ENCODE measurements around the gene BACH2. TPM values are rescaled to one million over a fixed set of nuclear protein-coding genes. Genes with fewer than 3 reads are reported as not detected.

Gene BACH2
- polyA plus RNA-seq, 1 of the 3 experiments (the other 2 are of a cell fraction) = 0.46 TPM

- no peak overlapping the region for H3K27ac ChIP-seq (ENCODE audit: low read depth in 2 of 2, low read length in 1 of 2)
- WGBS (ENCODE audit: low lambda C conversion rate) = 50% methylated on average over 1 of the region's 1 CpG
- no peak overlapping the region for H3K9ac ChIP-seq
- H3F3A ChIP-seq (replicated peaks; ENCODE audit: insufficient read depth) = no peaks in the 10 kb centered on the region
- no peaks in the 10 kb centered on the region for H3K36me3 ChIP-seq (replicated peaks in 1 of 2; ENCODE audit: control insufficient read depth in 1 of 2, insufficient read depth in 2 of 2, low read length in 1 of 2)
- H3K9me2 ChIP-seq = no peaks in the 10 kb centered on the region
- ChIA-PET CTCF (interaction anchor here (0.7 to 6.3 kb wide), 6 partner anchors 12 to 533 kb away, joined by 3 to 169 read pairs (median 3); no protein-coding TSS in a partner anchor), POLR2A (no interaction called here)
- H3K4me2 ChIP-seq = no peak overlapping the region
- H4K20me1 ChIP-seq (ENCODE audit: insufficient read depth) = no peaks in the 10 kb centered on the region
- H3K4me3 ChIP-seq (ENCODE audit: low read depth in 2 of 2, low read length in 1 of 2) = no peak overlapping the region
- no peak for DNase-seq
- peaks cover 0 to 8% of the 10 kb centered on the region in 2 experiments; a peak in 1 of 4 replicates for H3K4me1 ChIP-seq (ENCODE audit: control insufficient read depth in 1 of 2, insufficient read depth in 2 of 2, low read depth in 1 of 2, low read length in 1 of 2)
- H3K27me3 ChIP-seq (ENCODE audit: insufficient read depth) = no peaks in the 10 kb centered on the region
- TF ChIP-seq MAX (IDR thresholded peaks at IDR 0.05; ENCODE audit: low read depth) (no peak), NFIC (IDR thresholded peaks at IDR 0.05; ENCODE audit: borderline replicate concordance) (no peak), RAD21 (IDR thresholded peaks at IDR 0.05; ENCODE audit: low read length) (peak; percentile 39; the same call in 1 of the 2 replicates), YY1 (IDR thresholded peaks at IDR 0.05; ENCODE audit: low read depth) (no peak), TEAD4 (IDR thresholded peaks at IDR 0.05; ENCODE audit: borderline replicate concordance, insufficient read depth) (no peak), CTCF (IDR thresholded peaks at IDR 0.05) (peak; percentile 59), PBX3 (IDR thresholded peaks at IDR 0.05) (no peak), TAF1 (IDR thresholded peaks at IDR 0.05; ENCODE audit: borderline replicate concordance, low read depth, low read length) (no peak), RCOR1 (IDR thresholded peaks at IDR 0.05; ENCODE audit: low read length) (no peak), FOSL2 (IDR thresholded peaks at IDR 0.05; ENCODE audit: borderline replicate concordance, low read depth) (no peak), CHD2 (IDR thresholded peaks at IDR 0.05; ENCODE audit: low read length, partially characterized antibody) (no peak), GATA2 (CRISPR knock-in tag; IDR thresholded peaks at IDR 0.05) (no peak)
- no peak overlapping the region for H2AFZ ChIP-seq (ENCODE audit: low read depth)
- no peaks in the 10 kb centered on the region for H3K79me2 ChIP-seq (ENCODE audit: insufficient read depth)
- H3K9me3 ChIP-seq = no peaks in the 10 kb centered on the region
Measured at GRCh38 chr6:89944826-89945407, 351.7 kb downstream of the BACH2 start.

- H3K27ac ChIP-seq (ENCODE audit: low read depth in 2 of 2, low read length in 1 of 2) = no peak overlapping the region
Measured at GRCh38 chr6:89944181-89944755, 352.4 kb downstream of the BACH2 start.

More at GRCh38 chr6:89944181-89944755, 352.4 kb downstream of the BACH2 start:
- H3K79me2 ChIP-seq (ENCODE audit: insufficient read depth) = no peaks in the 10 kb centered on the region
- no peaks in the 10 kb centered on the region for H4K20me1 ChIP-seq (ENCODE audit: insufficient read depth)
- POLR2A ChIA-PET = no interaction called here
- no peaks in the 10 kb centered on the region for H3K9me2 ChIP-seq
- no peaks in the 10 kb centered on the region for H3K27me3 ChIP-seq (ENCODE audit: insufficient read depth)
- DNase-seq = no peak
- H3K4me2 ChIP-seq = no peak overlapping the region
- peaks cover 0 to 8% of the 10 kb centered on the region in 2 experiments; a peak in 1 of 4 replicates for H3K4me1 ChIP-seq (ENCODE audit: control insufficient read depth in 1 of 2, insufficient read depth in 2 of 2, low read depth in 1 of 2, low read length in 1 of 2)
- no peak overlapping the region for H3K9ac ChIP-seq
- H3F3A ChIP-seq (replicated peaks; ENCODE audit: insufficient read depth) = no peaks in the 10 kb centered on the region
- CTCF ChIA-PET = interaction anchor here (0.9 to 6.3 kb wide), 7 partner anchors 10 to 533 kb away, joined by 3 to 169 read pairs (median 3); no protein-coding TSS in a partner anchor
- H3K9me3 ChIP-seq = no peaks in the 10 kb centered on the region
- H3K4me3 ChIP-seq (ENCODE audit: low read depth in 2 of 2, low read length in 1 of 2) = no peak overlapping the region
- 72% methylated on average over 4 of the region's 4 CpGs for WGBS (ENCODE audit: low lambda C conversion rate)
- H2AFZ ChIP-seq (ENCODE audit: low read depth) = no peak overlapping the region
- H3K36me3 ChIP-seq (replicated peaks in 1 of 2; ENCODE audit: control insufficient read depth in 1 of 2, insufficient read depth in 2 of 2, low read length in 1 of 2) = no peaks in the 10 kb centered on the region
- TF ChIP-seq CTCF (IDR thresholded peaks at IDR 0.05) = no peak
- TF ChIP-seq CHD2 (IDR thresholded peaks at IDR 0.05; ENCODE audit: low read length, partially characterized antibody) = no peak
- TF ChIP-seq MAX (IDR thresholded peaks at IDR 0.05; ENCODE audit: low read depth) = no peak
- no peak for TF ChIP-seq EZH2phosphoT487 (IDR thresholded peaks at IDR 0.05; ENCODE audit: borderline replicate concordance, low read depth)
- TF ChIP-seq USF2 (IDR thresholded peaks at IDR 0.05; ENCODE audit: borderline replicate concordance, low read depth, low read length) = no peak
- TF ChIP-seq TEAD4 (IDR thresholded peaks at IDR 0.05; ENCODE audit: borderline replicate concordance, insufficient read depth) = no peak
- TF ChIP-seq PBX3 (IDR thresholded peaks at IDR 0.05) = no peak
- TF ChIP-seq FOXM1 (IDR thresholded peaks at IDR 0.05; ENCODE audit: low read depth) = no peak
- TF ChIP-seq POLR2AphosphoS5 (IDR thresholded peaks at IDR 0.05; ENCODE audit: low read depth, low read length) = no peak

Measured in SK-N-SH (cell line).